IPS-20b (cell line): ENCODE data around the gene PLCL1.

Experiments used
- H3K27ac ChIP-seq: one replicate; pipeline ENCODE4 v1.5.1; 2013; ENCODE audit warnings: low read length
- H3K27me3 ChIP-seq: 2 replicates; pipeline ENCODE4 v1.6.1; 2013; ENCODE audit warnings: mild to moderate bottlenecking, low read length, inconsistent platforms; ENCODE audit not compliant: insufficient read depth
- H3K36me3 ChIP-seq: 2 replicates; pipeline ENCODE4 v1.6.1; 2013; ENCODE audit warnings: low read depth, mild to moderate bottlenecking, inconsistent platforms, low read length, moderate library complexity; ENCODE audit not compliant: insufficient read depth
- H3K4me1 ChIP-seq: 2 replicates; pipeline ENCODE4 v1.6.1; 2013; ENCODE audit warnings: mild to moderate bottlenecking, control low read depth, inconsistent platforms, low read length, moderate library complexity; ENCODE audit not compliant: insufficient read depth
- H3K4me3 ChIP-seq: 2 replicates; pipeline ENCODE4 v1.5.1; 2013; ENCODE audit warnings: mild to moderate bottlenecking, low read length, inconsistent platforms
- H3K9ac ChIP-seq: 2 replicates; pipeline ENCODE4 v1.6.1; 2013; ENCODE audit warnings: low read depth, mild to moderate bottlenecking, inconsistent platforms, low read length, moderate library complexity
- H3K9me3 ChIP-seq: 2 replicates; pipeline ENCODE4 v1.6.1; 2013; ENCODE audit warnings: mild to moderate bottlenecking, low read depth, low read length, inconsistent platforms; ENCODE audit not compliant: insufficient read depth

The PLCL1 gene

DNA sequence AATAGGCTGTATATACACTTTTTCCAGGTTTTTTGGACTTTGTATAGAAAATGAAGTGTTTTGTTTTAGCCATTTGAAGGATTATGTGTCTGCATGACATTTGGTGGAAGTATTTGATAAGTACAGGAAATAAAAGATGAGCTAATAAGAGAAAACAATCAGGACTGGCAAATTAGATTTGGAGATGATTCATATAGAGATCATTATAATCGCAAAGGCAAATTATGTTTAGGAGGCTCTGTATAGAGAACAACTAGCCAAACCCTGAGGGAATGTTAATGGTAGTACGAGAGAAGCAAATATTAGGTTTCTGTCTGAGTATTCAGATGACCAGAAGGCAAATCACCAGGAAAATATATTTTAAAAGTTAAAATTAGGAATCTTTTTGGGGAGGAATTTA is 41.7 kb downstream of the PLCL1 start:
- Histone ChIP-seq H3K9me3 (no peaks in the 10 kb centered on the region), H3K27ac (no peak overlapping the region), H3K4me3 (no peak overlapping the region), H3K36me3 (no peaks in the 10 kb centered on the region), H3K27me3 (no peaks in the 10 kb centered on the region), H3K4me1 (no peaks in the 10 kb centered on the region), H3K9ac (no peak overlapping the region)

DNA sequence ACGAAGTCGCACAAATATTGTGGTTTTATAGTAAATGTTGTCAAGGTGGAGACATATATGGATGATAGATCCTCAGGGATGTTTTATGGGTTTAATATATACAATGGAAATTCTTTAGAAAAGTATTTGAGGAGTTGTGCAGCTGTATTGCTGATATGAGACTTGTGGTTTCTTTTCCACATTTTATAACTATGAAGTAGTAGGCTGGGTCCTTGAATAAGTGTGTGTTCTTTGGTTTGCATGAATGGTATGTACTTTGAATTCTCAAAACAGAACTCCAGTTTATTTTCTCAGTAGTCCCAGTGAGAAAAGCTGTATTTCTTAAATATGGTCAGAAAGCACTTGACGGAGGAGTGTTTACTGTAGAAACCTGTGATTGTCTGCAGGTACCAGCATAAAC is 42.4 kb downstream of the PLCL1 start:
- Histone ChIP-seq H3K27ac (no peak overlapping the region), H3K27me3 (no peaks in the 10 kb centered on the region), H3K4me1 (no peaks in the 10 kb centered on the region), H3K9ac (no peak overlapping the region), H3K4me3 (no peak overlapping the region), H3K9me3 (no peaks in the 10 kb centered on the region), H3K36me3 (no peaks in the 10 kb centered on the region)

- no peaks in the 10 kb centered on the region for H3K9me3 ChIP-seq
- no peaks in the 10 kb centered on the region for H3K4me1 ChIP-seq
- no peak overlapping the region for H3K4me3 ChIP-seq
- no peaks in the 10 kb centered on the region for H3K36me3 ChIP-seq
- no peak overlapping the region for H3K27ac ChIP-seq
- no peaks in the 10 kb centered on the region for H3K27me3 ChIP-seq
- no peak overlapping the region for H3K9ac ChIP-seq
Measured at GRCh38 chr2:197847651-197848401, 43.4 kb downstream of the PLCL1 start.

DNA sequence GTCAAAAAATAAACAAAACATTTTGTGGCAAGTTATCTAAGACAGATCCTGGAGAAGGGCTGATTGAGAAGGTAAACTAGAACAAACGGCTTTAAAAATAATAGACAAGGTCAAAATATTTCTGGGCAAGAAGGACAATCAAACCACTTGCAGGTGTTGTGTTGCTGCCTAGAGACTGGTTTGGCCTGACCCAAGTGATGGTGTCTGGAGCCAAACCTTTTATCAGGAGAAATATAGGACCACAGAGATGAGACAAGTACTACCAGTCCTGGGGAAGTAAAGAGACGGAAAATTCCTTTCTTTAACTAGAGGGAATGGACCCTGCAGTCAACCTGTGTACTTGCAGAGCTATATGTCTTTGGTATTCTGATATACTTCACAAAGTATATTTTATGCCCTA is 44.2 kb downstream of the PLCL1 start:
- H3K27me3 ChIP-seq, result no peaks in the 10 kb centered on the region

DNA sequence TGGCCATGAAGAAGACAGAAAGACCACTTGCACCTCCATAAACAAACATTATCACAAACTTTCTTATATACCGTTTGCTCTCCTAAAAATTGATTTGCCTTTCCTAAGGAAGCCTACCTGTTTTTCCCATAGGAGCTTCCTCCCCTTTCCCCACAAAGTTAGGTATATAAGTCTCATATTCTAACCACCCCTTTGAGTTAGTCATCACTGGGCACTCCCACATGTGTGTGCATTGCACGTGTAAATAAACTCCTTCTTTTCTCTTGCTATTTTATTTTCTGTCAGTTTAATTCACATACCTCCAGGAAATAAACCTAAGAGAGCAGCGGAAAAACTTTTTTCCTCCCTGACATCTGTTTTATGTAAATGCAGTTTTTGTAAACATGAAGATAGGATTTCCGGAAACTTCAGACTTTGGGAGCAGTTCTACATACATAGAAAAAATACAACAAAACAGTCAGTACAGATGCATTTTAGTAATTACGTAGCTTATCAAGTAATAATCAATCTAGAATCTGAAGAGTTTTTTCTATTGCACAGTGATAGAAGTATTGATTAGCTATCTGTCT is 46.6 kb downstream of the PLCL1 start:
- H3K27ac ChIP-seq, result no peak overlapping the region
- H3K36me3 ChIP-seq, result no peaks in the 10 kb centered on the region
- H3K9ac ChIP-seq, result no peak overlapping the region
- no peaks in the 10 kb centered on the region for H3K27me3 ChIP-seq
- no peaks in the 10 kb centered on the region for H3K9me3 ChIP-seq
- no peak overlapping the region for H3K4me3 ChIP-seq
- no peaks in the 10 kb centered on the region for H3K4me1 ChIP-seq

More for the DNA sequence above, 44.2 kb downstream of the PLCL1 start:
- H3K36me3 ChIP-seq, result no peaks in the 10 kb centered on the region
- no peaks in the 10 kb centered on the region for H3K4me1 ChIP-seq
- H3K9me3 ChIP-seq, result no peaks in the 10 kb centered on the region
- H3K4me3 ChIP-seq, result no peak overlapping the region
- H3K9ac ChIP-seq, result no peak overlapping the region
- no peak overlapping the region for H3K27ac ChIP-seq

DNA sequence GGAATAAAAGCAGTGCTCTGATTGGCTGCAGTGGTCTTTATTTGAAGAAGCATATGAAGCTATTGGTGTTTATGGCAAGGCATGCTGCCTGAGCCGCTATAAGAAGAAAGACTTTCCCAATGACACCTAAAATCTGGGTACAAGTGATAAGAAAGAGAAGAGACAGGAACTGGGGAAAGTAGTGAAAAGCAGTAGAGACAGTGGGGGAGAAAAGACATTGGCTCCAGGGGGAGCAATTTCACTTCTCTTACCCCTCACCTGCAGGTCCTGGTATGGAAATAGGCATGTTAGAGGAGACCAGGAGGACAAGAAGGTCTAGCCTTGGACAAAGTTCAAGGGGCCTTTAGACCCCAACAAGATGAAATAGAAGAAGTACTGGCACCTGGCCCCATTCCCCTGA is 47.1 kb downstream of the PLCL1 start:
- H3K9me3 ChIP-seq, result no peaks in the 10 kb centered on the region
- H3K4me3 ChIP-seq, result no peak overlapping the region
- no peaks in the 10 kb centered on the region for H3K36me3 ChIP-seq
- no peaks in the 10 kb centered on the region for H3K4me1 ChIP-seq
- no peak overlapping the region for H3K27ac ChIP-seq
- no peaks in the 10 kb centered on the region for H3K27me3 ChIP-seq
- no peak overlapping the region for H3K9ac ChIP-seq

GRCh38 chr2:197852108-197852507 is 47.7 kb downstream of the PLCL1 start:
- Histone ChIP-seq H3K36me3 (no peaks in the 10 kb centered on the region), H3K9ac (no peak overlapping the region), H3K4me3 (no peak overlapping the region), H3K9me3 (no peaks in the 10 kb centered on the region), H3K4me1 (no peaks in the 10 kb centered on the region), H3K27ac (no peak overlapping the region), H3K27me3 (no peaks in the 10 kb centered on the region)

DNA sequence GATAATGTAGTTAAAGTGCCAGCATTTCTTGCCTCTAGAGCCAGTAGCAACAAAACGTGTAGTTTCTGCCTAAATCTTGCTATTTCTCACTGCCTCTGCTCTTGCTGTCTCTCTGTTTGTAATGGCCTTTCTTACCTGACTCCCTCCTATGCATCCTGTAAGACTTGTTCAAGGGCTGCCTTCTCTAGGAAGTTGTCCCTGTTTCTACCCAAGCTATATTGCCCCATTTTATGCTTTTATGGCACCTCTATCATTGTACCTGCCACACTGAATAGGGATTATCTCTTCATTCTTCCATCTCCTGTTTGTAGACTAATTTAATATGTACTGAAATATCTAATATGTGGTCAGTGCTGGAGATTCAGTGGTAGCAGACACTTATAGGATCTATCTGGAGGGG is 49.2 kb downstream of the PLCL1 start:
- Histone ChIP-seq H3K36me3 (no peaks in the 10 kb centered on the region), H3K9ac (no peak overlapping the region), H3K27me3 (no peaks in the 10 kb centered on the region), H3K4me3 (no peak overlapping the region), H3K4me1 (no peaks in the 10 kb centered on the region; the same call in none of the 2 replicates), H3K27ac (no peak overlapping the region), H3K9me3 (no peaks in the 10 kb centered on the region)

DNA sequence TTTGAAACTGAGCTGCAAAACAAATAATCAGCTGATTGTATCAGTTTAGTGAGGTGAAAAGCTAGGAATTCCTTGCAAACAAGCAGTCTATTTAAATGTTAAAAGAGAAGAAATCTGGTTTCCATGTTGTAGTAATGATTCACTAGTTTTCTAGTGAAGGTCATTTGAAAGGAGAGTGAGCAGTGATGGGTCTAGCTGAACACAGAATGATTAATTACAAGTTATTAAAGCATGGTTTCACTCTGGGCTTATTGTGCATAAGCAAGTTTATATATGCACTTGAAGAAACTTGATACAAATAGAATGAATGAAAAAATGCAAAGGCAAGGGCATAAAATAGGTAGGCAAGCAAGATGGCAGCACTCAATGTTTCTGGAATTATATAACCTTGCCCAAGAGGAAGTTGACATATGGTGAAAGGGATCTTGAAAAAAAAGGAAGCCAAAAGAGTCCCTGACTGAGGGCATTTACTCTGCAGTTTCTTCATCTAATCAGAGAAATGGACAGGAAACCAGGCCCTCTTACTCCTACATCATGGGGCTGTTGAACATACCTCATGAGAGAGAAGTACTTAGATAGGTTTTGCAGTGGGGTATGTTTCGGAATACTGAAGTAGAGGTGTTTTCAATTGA is 53.2 kb downstream of the PLCL1 start:
- H3K4me1 ChIP-seq, result no peaks in the 10 kb centered on the region; the same call in none of the 2 replicates
- H3K36me3 ChIP-seq, result no peaks in the 10 kb centered on the region
- no peak overlapping the region for H3K9ac ChIP-seq
- H3K9me3 ChIP-seq, result no peaks in the 10 kb centered on the region
- no peak overlapping the region for H3K27ac ChIP-seq
- no peaks in the 10 kb centered on the region for H3K27me3 ChIP-seq
- no peak overlapping the region for H3K4me3 ChIP-seq

GRCh38 chr2:197858607-197859140 is 54.3 kb downstream of the PLCL1 start:
- Histone ChIP-seq H3K27me3 (no peaks in the 10 kb centered on the region), H3K4me1 (no peaks in the 10 kb centered on the region; the same call in none of the 2 replicates), H3K9ac (no peak overlapping the region), H3K4me3 (no peak overlapping the region), H3K27ac (no peak overlapping the region), H3K36me3 (no peaks in the 10 kb centered on the region), H3K9me3 (no peaks in the 10 kb centered on the region)

- no peaks in the 10 kb centered on the region for H3K36me3 ChIP-seq
- no peak overlapping the region for H3K4me3 ChIP-seq
- no peaks in the 10 kb centered on the region for H3K9me3 ChIP-seq
- H3K27ac ChIP-seq, result no peak overlapping the region
- H3K9ac ChIP-seq, result no peak overlapping the region
- peaks cover 5% of the 10 kb centered on the region for H3K4me1 ChIP-seq
- no peaks in the 10 kb centered on the region for H3K27me3 ChIP-seq
Measured at GRCh38 chr2:197862246-197862955, 58.0 kb downstream of the PLCL1 start.
